GM23248 (cell line): ENCODE measurements around the gene KBTBD7. TPM values are rescaled to one million over a fixed set of nuclear protein-coding genes. Genes with fewer than 3 reads are reported as not detected.
A peak's percentile ranks its signal among the peaks of the same experiment; 100 is the strongest.

Experiments used
- DNase-seq: peaks from one replicate; pipeline ENCODE4 v3.0.0-alpha.2; 2015
- H2AFZ ChIP-seq: fragments of 200-600 bp; sonication (generic); 2 replicates; pipeline ENCODE4 v1.6.1; 2016; ENCODE audit warnings: antibody characterized with exemption
- H3F3A ChIP-seq: fragments of 200-600 bp; sonication (generic); 2 replicates; pipeline ENCODE4 v1.6.1; 2016; ENCODE audit warnings: mild to moderate bottlenecking, antibody characterized with exemption, mixed run types; ENCODE audit not compliant: insufficient read depth
- H3K27ac ChIP-seq: fragments of 200-600 bp; sonication (generic); 2 replicates; pipeline ENCODE4 v1.5.1; 2016; ENCODE audit warnings: mild to moderate bottlenecking
- H3K27me3 ChIP-seq: fragments of 200-600 bp; sonication (generic); replicated peaks from 2 replicates; pipeline ENCODE4 v1.6.1; 2016; ENCODE audit warnings: mild to moderate bottlenecking; ENCODE audit not compliant: insufficient read depth
- H3K36me3 ChIP-seq: fragments of 200-600 bp; sonication (generic); 2 replicates; pipeline ENCODE4 v1.6.1; 2016; ENCODE audit warnings: low read depth, mild to moderate bottlenecking
- H3K4me1 ChIP-seq: fragments of 200-600 bp; sonication (generic); 2 replicates; pipeline ENCODE4 v1.6.1; 2016; ENCODE audit warnings: mild to moderate bottlenecking; ENCODE audit not compliant: insufficient read depth
- H3K4me2 ChIP-seq: fragments of 200-600 bp; sonication (generic); one replicate; pipeline ENCODE4 v1.6.1; 2016; ENCODE audit warnings: mild to moderate bottlenecking; ENCODE audit not compliant: unreplicated experiment
- H3K4me3 ChIP-seq: fragments of 200-600 bp; sonication (generic); 2 replicates; pipeline ENCODE4 v1.5.1; 2016; ENCODE audit warnings: mild to moderate bottlenecking
- H3K79me2 ChIP-seq: fragments of 200-600 bp; sonication (generic); 2 replicates; pipeline ENCODE4 v1.6.1; 2016; ENCODE audit warnings: mild to moderate bottlenecking; ENCODE audit not compliant: insufficient read depth
- H3K9ac ChIP-seq: fragments of 200-600 bp; sonication (generic); 2 replicates; pipeline ENCODE4 v1.6.1; 2016; ENCODE audit warnings: mild to moderate bottlenecking
- H3K9me2 ChIP-seq: fragments of 200-600 bp; sonication (generic); 2 replicates; pipeline ENCODE4 v1.6.1; 2016; ENCODE audit warnings: mixed run types, mild to moderate bottlenecking, moderate library complexity; ENCODE audit not compliant: insufficient read depth
- H3K9me3 ChIP-seq: fragments of 200-600 bp; sonication (generic); one replicate; pipeline ENCODE4 v1.6.1; 2017; ENCODE audit warnings: low read depth
- H4K20me1 ChIP-seq: fragments of 200-600 bp; sonication (generic); 2 replicates; pipeline ENCODE4 v1.6.0; 2016; ENCODE audit not compliant: insufficient read depth
- EZH2 ChIP-seq: fragments of 200-600 bp; sonication (generic); IDR thresholded peaks from 2 replicates; pipeline ENCODE4 v1.6.1; 2018; ENCODE audit warnings: antibody characterized with exemption, mild to moderate bottlenecking; ENCODE audit not compliant: insufficient read depth, poor library complexity, severe bottlenecking
- EZH2phosphoT487 ChIP-seq: fragments of 200-600 bp; sonication (generic); IDR thresholded peaks from 2 replicates; pipeline ENCODE4 v1.6.1; 2018; ENCODE audit warnings: antibody characterized with exemption, moderate library complexity, mild to moderate bottlenecking, low read depth; ENCODE audit not compliant: insufficient read depth
- WGBS, 2 experiments: methylation state at CpG; one replicate each; pipeline ENCODE4 v1.1.6; 2015 to 2017; ENCODE audit warnings: low lambda C conversion rate in 2 of 2, low coverage in 1 of 2; ENCODE audit errors: missing lambda C conversion rate in 2 of 2; 5-methylcytosine and 5-hydroxymethylcytosine counted together
- in situ Hi-C: fragments of 300-500 bp; cut with MboI; formaldehyde crosslinking; loops from 2 replicates; pipeline ENCODE4 v1.15.0; 2020
- polyA plus RNA-seq: library from polyadenylated mRNA; unstranded; fragments of >200 nt; fragmentation: Nextera tagmentation; extraction: Ambion mirVana; gene quantifications from 2 replicates; pipeline ENCODE4 v1.2.1, GENCODE V29; 2016
- total RNA-seq: library from RNA; depleted of rRNA; stranded (reverse); fragments of >200 nt; shearing (Covaris generic); gene quantifications from 2 replicates; pipeline ENCODE4 v1.2.3, GENCODE V29; 2014; rRNA removed

KBTBD7 gene
- total RNA-seq: 4.4 and 4.6 TPM in 2 replicates
- polyA plus RNA-seq: 3.5 and 3.9 TPM in 2 replicates

GRCh38 chr13:41193919-41194824 lies at the start of gene KBTBD7:
KBTBD7 (minus strand) TSS chr13:41194569; CDS start chr13:41194257, 312 bp downstream.
- in situ Hi-C loops: loop anchor here (10.0 kb wide), 1 partner anchor 109 kb away; no protein-coding TSS in a partner anchor
- H3K4me3 ChIP-seq: peak within 1 kb of the TSS; percentile 73

GRCh38 chr13:41241626-41242025 lies 47.3 kb upstream of the KBTBD7 start:
- 94 to 96% methylated on average over 4 of the region's 4 CpGs for WGBS, 2 experiments
- H3K4me3 ChIP-seq: no peak overlapping the region
- H3F3A ChIP-seq: no peaks in the 10 kb centered on the region
- no peaks in the 10 kb centered on the region for H3K9me2 ChIP-seq
- peaks cover 13% of the 10 kb centered on the region for H3K4me1 ChIP-seq
- no peak overlapping the region for H3K9ac ChIP-seq
- no peak overlapping the region for H3K27ac ChIP-seq
- H4K20me1 ChIP-seq: no peaks in the 10 kb centered on the region
- no peaks in the 10 kb centered on the region for H3K9me3 ChIP-seq
- no peaks in the 10 kb centered on the region for H3K36me3 ChIP-seq
- no peaks in the 10 kb centered on the region for H3K27me3 ChIP-seq
- no peak for DNase-seq
- TF ChIP-seq EZH2 (no peak), EZH2phosphoT487 (no peak)
- no peaks in the 10 kb centered on the region for H3K79me2 ChIP-seq
- H3K4me2 ChIP-seq: no peak overlapping the region
- H2AFZ ChIP-seq: no peak overlapping the region
- in situ Hi-C loops: no loop called here

More at GRCh38 chr13:41193919-41194824, at the start of gene KBTBD7:
- no peaks in the 10 kb centered on the region for H3K9me3 ChIP-seq
- peak within 1 kb of the TSS; percentile 86 for H3K4me2 ChIP-seq
- peaks cover 15% of the 10 kb centered on the region; the same call in 1 of the 2 replicates for H3K79me2 ChIP-seq
- DNase-seq: peak; percentile 99
- peak within 1 kb of the TSS; percentile 86 for H3K9ac ChIP-seq
- H3K36me3 ChIP-seq: no peaks in the 10 kb centered on the region
- peaks cover 9% of the 10 kb centered on the region; the same call in 1 of the 2 replicates for H3K4me1 ChIP-seq
- 0 out of 2 replicates have a peak, but pooled peaks cover 7% of the 10 kb centered on the region for H3F3A ChIP-seq
- TF ChIP-seq EZH2phosphoT487: no peak
- TF ChIP-seq EZH2: no peak
- H2AFZ ChIP-seq: peak within 1 kb of the TSS; percentile 98
- peak within 1 kb of the TSS; percentile 91 for H3K27ac ChIP-seq
- H4K20me1 ChIP-seq: no peaks in the 10 kb centered on the region
- no peaks in the 10 kb centered on the region for H3K9me2 ChIP-seq
- H3K27me3 ChIP-seq: no peaks in the 10 kb centered on the region
- WGBS, 2 experiments: 6 to 8% methylated on average over 55 to 66 of the region's 66 CpGs

- 96 to 100% methylated on average over 1 of the region's 1 CpG for WGBS, 2 experiments
Observed at GRCh38 chr13:41236369-41236768, 42.0 kb upstream of the KBTBD7 start.

GRCh38 chr13:41232578-41233480 lies 38.5 kb upstream of the KBTBD7 start:
- H3K79me2 ChIP-seq: no peaks in the 10 kb centered on the region
- no peaks in the 10 kb centered on the region for H4K20me1 ChIP-seq
- no peak overlapping the region for H3K4me3 ChIP-seq
- no peak overlapping the region for H3K9ac ChIP-seq
- no peaks in the 10 kb centered on the region for H3F3A ChIP-seq
- DNase-seq: no peak
- WGBS, 2 experiments: 92 to 96% methylated on average over 4 of the region's 4 CpGs
- H3K27me3 ChIP-seq: no peaks in the 10 kb centered on the region
- no peak overlapping the region for H3K27ac ChIP-seq
- H3K9me2 ChIP-seq: no peaks in the 10 kb centered on the region
- H3K4me1 ChIP-seq: no peaks in the 10 kb centered on the region
- TF ChIP-seq EZH2phosphoT487 (no peak), EZH2 (no peak)
- in situ Hi-C loops: no loop called here
- no peaks in the 10 kb centered on the region for H3K9me3 ChIP-seq
- no peak overlapping the region for H2AFZ ChIP-seq
- H3K4me2 ChIP-seq: no peak overlapping the region
- no peaks in the 10 kb centered on the region for H3K36me3 ChIP-seq

More at GRCh38 chr13:41236369-41236768, 42.0 kb upstream of the KBTBD7 start:
- no peaks in the 10 kb centered on the region for H4K20me1 ChIP-seq
- H3K79me2 ChIP-seq: no peaks in the 10 kb centered on the region
- no peak for TF ChIP-seq EZH2phosphoT487
- no peak for TF ChIP-seq EZH2
- no peaks in the 10 kb centered on the region for H3K36me3 ChIP-seq
- no peaks in the 10 kb centered on the region for H3K9me3 ChIP-seq
- no peak overlapping the region for H3K4me3 ChIP-seq
- H3K4me2 ChIP-seq: no peak overlapping the region
- no peaks in the 10 kb centered on the region for H3F3A ChIP-seq
- no peaks in the 10 kb centered on the region for H3K27me3 ChIP-seq
- H3K9me2 ChIP-seq: no peaks in the 10 kb centered on the region
- no peak overlapping the region for H3K27ac ChIP-seq
- DNase-seq: no peak
- no peak overlapping the region for H2AFZ ChIP-seq
- in situ Hi-C loops: no loop called here
- no peak overlapping the region for H3K9ac ChIP-seq
- no peaks in the 10 kb centered on the region for H3K4me1 ChIP-seq
